ENCODE measurements around the gene STX16. TPM values are rescaled to one million over a fixed set of nuclear protein-coding genes. Genes with fewer than 3 reads are reported as not detected.

STX16 gene
- polyA plus RNA-seq, 2 donors, result 27.3 to 51.0 TPM

DNA sequence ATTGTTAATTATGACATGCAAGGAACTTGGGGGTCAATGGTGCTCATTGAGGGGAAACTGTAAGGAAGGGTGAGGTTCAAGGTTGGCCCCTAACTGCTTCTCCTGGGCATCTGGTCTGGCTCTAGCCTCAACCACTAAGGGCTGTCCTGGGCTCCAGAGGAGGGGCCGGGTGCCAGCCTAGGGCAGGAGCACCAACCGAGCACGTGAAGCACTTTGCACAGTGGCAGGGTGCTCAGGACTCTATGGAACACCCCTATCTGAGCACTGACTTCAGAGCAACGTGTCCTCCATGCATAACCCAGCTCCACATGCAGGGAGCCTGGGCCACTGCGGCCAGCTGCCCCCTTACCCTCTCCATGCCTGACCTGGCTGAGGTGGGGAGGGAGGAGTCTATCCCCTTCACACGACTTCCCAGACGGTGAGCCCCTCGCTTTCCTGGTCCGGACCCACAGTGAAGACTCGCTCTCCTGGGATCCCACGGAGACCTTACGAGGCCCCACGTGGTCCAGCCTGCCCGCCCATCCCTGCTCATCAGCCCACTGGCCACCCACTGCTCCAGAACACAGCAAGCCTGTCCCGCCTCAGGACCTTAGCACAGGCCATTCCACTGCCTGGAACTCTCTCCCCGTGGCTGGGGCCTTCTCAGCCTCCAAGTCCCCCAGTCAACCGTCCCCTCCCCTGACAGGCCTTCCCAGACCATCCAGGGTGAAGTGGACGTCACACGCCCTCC is 40.8 kb upstream of the STX16 start:
- WGBS, 2 donors, result 85 to 91% methylated on average over 14 to 19 of the region's 19 CpGs
- no peaks in the 10 kb centered on the region for H3K36me3 ChIP-seq (ENCODE audit: control insufficient read depth in 2 of 2, insufficient read depth in 2 of 2, low read length in 1 of 2)
- no peaks in the 10 kb centered on the region for H3K27me3 ChIP-seq (ENCODE audit: control insufficient read depth in 1 of 2, insufficient read depth in 2 of 2, low read length in 2 of 2)
- H3K4me1 ChIP-seq (ENCODE audit: control insufficient read depth in 2 of 2, insufficient read depth in 2 of 2, low read length in 1 of 2), result peaks cover 0 to 19% of the 10 kb centered on the region in 2 donors
- H3K27ac ChIP-seq (ENCODE audit: low read depth in 2 of 2, low read length in 1 of 2), result no peak overlapping the region
- no peak overlapping the region for H3K4me3 ChIP-seq (ENCODE audit: low read depth in 1 of 2, low read length in 2 of 2)
- no peaks in the 10 kb centered on the region for H3K9me3 ChIP-seq (ENCODE audit: control insufficient read depth in 2 of 2, insufficient read depth in 1 of 2, low read depth in 1 of 2, low read length in 1 of 2)

- 86 to 88% methylated on average over 10 of the region's 10 CpGs for WGBS, 2 donors
Measured at GRCh38 chr20:58610811-58611210, 40.3 kb upstream of the STX16 start.

GRCh38 chr20:58611236-58612030 is 39.6 kb upstream of the STX16 start:
- 51 to 53% methylated on average over 10 of the region's 10 CpGs for WGBS, 2 donors
- peaks cover 0 to 19% of the 10 kb centered on the region in 2 donors for H3K4me1 ChIP-seq (ENCODE audit: control insufficient read depth in 2 of 2, insufficient read depth in 2 of 2, low read length in 1 of 2)
- H3K36me3 ChIP-seq (ENCODE audit: control insufficient read depth in 2 of 2, insufficient read depth in 2 of 2, low read length in 1 of 2), result no peaks in the 10 kb centered on the region
- H3K4me3 ChIP-seq (ENCODE audit: low read depth in 1 of 2, low read length in 2 of 2), result no peak overlapping the region
- no peaks in the 10 kb centered on the region for H3K27me3 ChIP-seq (ENCODE audit: control insufficient read depth in 1 of 2, insufficient read depth in 2 of 2, low read length in 2 of 2)
- H3K27ac ChIP-seq (ENCODE audit: low read depth in 2 of 2, low read length in 1 of 2), result peak overlapping the region in 1 of 2 donors; percentile 51
- H3K9me3 ChIP-seq (ENCODE audit: control insufficient read depth in 2 of 2, insufficient read depth in 1 of 2, low read depth in 1 of 2, low read length in 1 of 2), result no peaks in the 10 kb centered on the region

More at GRCh38 chr20:58610811-58611210, 40.3 kb upstream of the STX16 start:
- Histone ChIP-seq H3K27ac (ENCODE audit: low read depth in 2 of 2, low read length in 1 of 2) (no peak overlapping the region), H3K4me1 (ENCODE audit: control insufficient read depth in 2 of 2, insufficient read depth in 2 of 2, low read length in 1 of 2) (peaks cover 0 to 19% of the 10 kb centered on the region in 2 donors), H3K27me3 (ENCODE audit: control insufficient read depth in 1 of 2, insufficient read depth in 2 of 2, low read length in 2 of 2) (no peaks in the 10 kb centered on the region), H3K9me3 (ENCODE audit: control insufficient read depth in 2 of 2, insufficient read depth in 1 of 2, low read depth in 1 of 2, low read length in 1 of 2) (no peaks in the 10 kb centered on the region), H3K36me3 (ENCODE audit: control insufficient read depth in 2 of 2, insufficient read depth in 2 of 2, low read length in 1 of 2) (no peaks in the 10 kb centered on the region), H3K4me3 (ENCODE audit: low read depth in 1 of 2, low read length in 2 of 2) (no peak overlapping the region)

DNA sequence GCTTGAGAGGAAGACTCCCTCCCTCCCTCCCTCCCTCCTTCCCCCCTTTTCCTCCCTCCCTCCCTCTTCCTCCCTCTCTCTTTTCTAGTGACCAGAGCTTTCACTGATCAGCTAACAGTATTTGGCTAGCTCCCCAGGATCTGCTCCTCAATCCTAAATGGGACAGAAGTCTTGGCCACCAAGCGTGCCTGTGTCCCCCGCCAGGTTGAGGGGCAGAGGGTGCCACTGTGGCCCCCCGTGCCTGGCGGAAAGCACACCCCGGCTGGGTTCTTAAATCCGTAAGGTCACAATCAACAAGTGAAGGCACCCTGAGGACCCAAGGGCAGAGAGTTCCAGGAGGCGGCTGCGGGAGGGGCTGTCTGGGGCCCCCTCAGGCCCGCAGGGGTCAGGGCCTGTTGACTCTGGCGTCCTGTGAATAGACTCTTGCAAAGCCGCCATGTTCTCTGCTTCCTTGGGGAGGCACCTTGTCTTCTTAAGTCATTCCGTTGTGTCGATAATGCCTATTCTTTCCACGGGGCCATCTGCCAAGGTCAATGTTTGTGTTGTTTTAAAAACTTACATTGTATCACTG is 38.9 kb upstream of the STX16 start:
- 59 to 61% methylated on average over 14 of the region's 14 CpGs for WGBS, 2 donors
- Histone ChIP-seq H3K4me3 (ENCODE audit: low read depth in 1 of 2, low read length in 2 of 2) (no peak overlapping the region), H3K27ac (ENCODE audit: low read depth in 2 of 2, low read length in 1 of 2) (no peak overlapping the region)

GRCh38 chr20:58613061-58613854 is 37.8 kb upstream of the STX16 start:
- Histone ChIP-seq H3K27ac (ENCODE audit: low read depth in 2 of 2, low read length in 1 of 2) (no peak overlapping the region), H3K9me3 (ENCODE audit: control insufficient read depth in 2 of 2, insufficient read depth in 1 of 2, low read depth in 1 of 2, low read length in 1 of 2) (no peaks in the 10 kb centered on the region), H3K36me3 (ENCODE audit: control insufficient read depth in 2 of 2, insufficient read depth in 2 of 2, low read length in 1 of 2) (no peaks in the 10 kb centered on the region), H3K4me3 (ENCODE audit: low read depth in 1 of 2, low read length in 2 of 2) (no peak overlapping the region), H3K27me3 (ENCODE audit: control insufficient read depth in 1 of 2, insufficient read depth in 2 of 2, low read length in 2 of 2) (no peaks in the 10 kb centered on the region), H3K4me1 (ENCODE audit: control insufficient read depth in 2 of 2, insufficient read depth in 2 of 2, low read length in 1 of 2) (peaks cover 0 to 19% of the 10 kb centered on the region in 2 donors)
- 92 to 96% methylated on average over 17 of the region's 17 CpGs for WGBS, 2 donors

More for the DNA sequence above, 38.9 kb upstream of the STX16 start:
- Histone ChIP-seq H3K9me3 (ENCODE audit: control insufficient read depth in 2 of 2, insufficient read depth in 1 of 2, low read depth in 1 of 2, low read length in 1 of 2) (no peaks in the 10 kb centered on the region), H3K36me3 (ENCODE audit: control insufficient read depth in 2 of 2, insufficient read depth in 2 of 2, low read length in 1 of 2) (no peaks in the 10 kb centered on the region), H3K4me1 (ENCODE audit: control insufficient read depth in 2 of 2, insufficient read depth in 2 of 2, low read length in 1 of 2) (peaks cover 0 to 19% of the 10 kb centered on the region in 2 donors), H3K27me3 (ENCODE audit: control insufficient read depth in 1 of 2, insufficient read depth in 2 of 2, low read length in 2 of 2) (no peaks in the 10 kb centered on the region)

DNA sequence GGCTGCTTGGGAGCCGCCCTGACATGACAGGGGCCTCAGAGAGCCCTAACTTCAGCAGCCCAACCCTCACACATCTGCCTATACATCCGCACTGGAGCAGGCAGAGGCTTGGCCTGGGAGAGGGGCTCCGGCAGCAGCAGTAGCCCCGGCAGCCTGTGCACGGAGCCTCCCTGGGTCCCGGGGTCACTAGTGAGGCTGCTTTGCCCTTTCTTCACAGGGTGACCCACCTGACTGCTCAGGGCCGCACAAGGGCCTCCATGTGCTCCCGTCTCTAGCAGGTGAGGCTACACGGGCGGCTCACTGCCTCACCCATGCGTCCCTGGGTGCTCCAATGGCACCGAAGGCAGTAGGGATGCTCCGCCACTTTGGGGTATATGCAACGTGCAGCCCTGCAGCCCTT is 36.7 kb upstream of the STX16 start:
- peaks cover 0 to 25% of the 10 kb centered on the region in 2 donors for H3K4me1 ChIP-seq (ENCODE audit: control insufficient read depth in 2 of 2, insufficient read depth in 2 of 2, low read length in 1 of 2)
- H3K27me3 ChIP-seq (ENCODE audit: control insufficient read depth in 1 of 2, insufficient read depth in 2 of 2, low read length in 2 of 2), result no peaks in the 10 kb centered on the region
- 90 to 93% methylated on average over 14 of the region's 14 CpGs for WGBS, 2 donors

DNA sequence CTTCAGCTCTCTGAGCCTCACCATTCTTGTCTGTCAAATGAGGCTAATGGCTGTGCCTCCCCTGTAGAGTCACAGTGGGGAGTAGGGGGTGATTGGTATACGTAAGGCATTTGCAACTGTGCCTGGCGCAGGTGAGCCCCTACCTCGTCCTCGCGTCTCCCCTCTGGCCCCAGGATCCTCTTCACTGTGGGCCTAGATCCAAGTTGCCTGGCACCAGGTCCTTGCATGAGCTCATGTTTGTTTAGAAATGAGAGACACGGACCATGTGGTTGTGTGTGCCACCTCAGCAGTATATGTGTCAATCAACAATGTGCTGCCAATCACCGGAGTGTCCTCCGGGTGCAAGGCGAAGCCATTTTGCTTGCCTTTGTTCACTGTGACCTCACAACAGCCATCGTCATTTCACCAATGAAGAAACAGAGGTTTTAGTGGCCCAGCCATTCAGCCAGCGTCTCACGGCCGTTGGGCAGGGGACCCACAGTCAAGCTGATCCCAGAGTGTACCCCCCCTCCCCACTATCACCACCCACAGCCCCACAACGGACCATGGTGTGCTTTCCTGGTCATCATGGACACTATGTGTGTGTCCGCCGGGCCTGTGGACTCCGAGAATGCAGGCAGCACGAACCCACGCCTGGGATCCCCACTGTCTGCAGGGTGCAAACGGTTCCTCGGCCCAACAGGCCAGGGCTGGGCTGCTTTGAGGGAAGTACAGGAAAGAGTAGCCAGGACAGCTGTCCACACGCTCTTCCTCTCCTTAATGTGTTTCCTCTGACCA is 35.9 kb upstream of the STX16 start:
- Histone ChIP-seq H3K27me3 (ENCODE audit: control insufficient read depth in 1 of 2, insufficient read depth in 2 of 2, low read length in 2 of 2) (no peaks in the 10 kb centered on the region), H3K9me3 (ENCODE audit: control insufficient read depth in 2 of 2, insufficient read depth in 1 of 2, low read depth in 1 of 2, low read length in 1 of 2) (no peaks in the 10 kb centered on the region), H3K4me1 (ENCODE audit: control insufficient read depth in 2 of 2, insufficient read depth in 2 of 2, low read length in 1 of 2) (peaks cover 0 to 24% of the 10 kb centered on the region in 2 donors), H3K36me3 (ENCODE audit: control insufficient read depth in 2 of 2, insufficient read depth in 2 of 2, low read length in 1 of 2) (no peaks in the 10 kb centered on the region), H3K4me3 (ENCODE audit: low read depth in 1 of 2, low read length in 2 of 2) (peak overlapping the region in 1 of 2 donors; percentile 3), H3K27ac (ENCODE audit: low read depth in 2 of 2, low read length in 1 of 2) (no peak overlapping the region)
- 84 to 85% methylated on average over 22 of the region's 22 CpGs for WGBS, 2 donors

More for the DNA sequence above, 36.7 kb upstream of the STX16 start:
- H3K36me3 ChIP-seq (ENCODE audit: control insufficient read depth in 2 of 2, insufficient read depth in 2 of 2, low read length in 1 of 2), result no peaks in the 10 kb centered on the region
- H3K27ac ChIP-seq (ENCODE audit: low read depth in 2 of 2, low read length in 1 of 2), result no peak overlapping the region
- no peak overlapping the region for H3K4me3 ChIP-seq (ENCODE audit: low read depth in 1 of 2, low read length in 2 of 2)
- no peaks in the 10 kb centered on the region for H3K9me3 ChIP-seq (ENCODE audit: control insufficient read depth in 2 of 2, insufficient read depth in 1 of 2, low read depth in 1 of 2, low read length in 1 of 2)

- peaks cover 0 to 14% of the 10 kb centered on the region in 2 donors for H3K4me1 ChIP-seq (ENCODE audit: control insufficient read depth in 2 of 2, insufficient read depth in 2 of 2, low read length in 1 of 2)
- no peaks in the 10 kb centered on the region for H3K36me3 ChIP-seq (ENCODE audit: control insufficient read depth in 2 of 2, insufficient read depth in 2 of 2, low read length in 1 of 2)
- no peaks in the 10 kb centered on the region for H3K27me3 ChIP-seq (ENCODE audit: control insufficient read depth in 1 of 2, insufficient read depth in 2 of 2, low read length in 2 of 2)
- H3K4me3 ChIP-seq (ENCODE audit: low read depth in 1 of 2, low read length in 2 of 2), result no peak overlapping the region
- no peak overlapping the region for H3K27ac ChIP-seq (ENCODE audit: low read depth in 2 of 2, low read length in 1 of 2)
- WGBS, 2 donors, result 87 to 90% methylated on average over 7 of the region's 7 CpGs
- H3K9me3 ChIP-seq (ENCODE audit: control insufficient read depth in 2 of 2, insufficient read depth in 1 of 2, low read depth in 1 of 2, low read length in 1 of 2), result no peaks in the 10 kb centered on the region
Measured at GRCh38 chr20:58616411-58616810, 34.7 kb upstream of the STX16 start.

All from esophagus (tissue), 2 donors.